WTC11 (cell line): ENCODE data around the gene FBXO33. TPM values are rescaled to one million over a fixed set of nuclear protein-coding genes. Genes with fewer than 3 reads are reported as not detected.

ENCODE experiments used
- ATAC-seq: fragments of 200-7000 bp; cut with Tn5 transposase; 2 replicates; pipeline ENCODE4 v1.10.0; 2021; ENCODE audit warnings: mild to moderate bottlenecking, moderate library complexity
- CTCF ChIA-PET: fragments of 300-600 bp; sonication (Branson Sonifier 250); formaldehyde crosslinking; loops from one replicate; lab custom pipeline; 2021; ENCODE audit warnings: antibody characterized with exemption; lab: Charles Lee
- POLR2A ChIA-PET: fragments of 350-600 bp; sonication (Branson Sonifier 250); formaldehyde crosslinking; loops from one replicate; lab custom pipeline; 2021; ENCODE audit warnings: antibody characterized with exemption; lab: Charles Lee
- DNase-seq: peaks from one replicate; pipeline ENCODE4 v3.0.0; 2021; ENCODE audit warnings: low spot score
- H3K27ac Mint-ChIP-seq: 2 replicates; pipeline ENCODE4 v1.8.0; 2021; ENCODE audit warnings: mixed read lengths
- H3K27me3 Mint-ChIP-seq: 2 replicates; pipeline ENCODE4 v1.8.0; 2021; ENCODE audit warnings: low read depth, mild to moderate bottlenecking, moderate library complexity, mixed read lengths
- H3K36me3 Mint-ChIP-seq: 2 replicates; pipeline ENCODE4 v1.8.0; 2021; ENCODE audit warnings: mixed read lengths
- H3K4me1 Mint-ChIP-seq: 2 replicates; pipeline ENCODE4 v1.8.0; 2022; ENCODE audit warnings: mixed read lengths
- H3K4me3 Mint-ChIP-seq: 2 replicates; pipeline ENCODE4 v1.8.0; 2021; ENCODE audit warnings: mild to moderate bottlenecking, moderate library complexity, mixed read lengths
- H3K9me3 Mint-ChIP-seq: 2 replicates; pipeline ENCODE4 v1.8.0; 2021; ENCODE audit warnings: mixed read lengths
- ATF6 ChIP-seq: sonication (generic); formaldehyde crosslinking; IDR thresholded peaks from 2 replicates; pipeline ENCODE4 v1.8.1; 2023; ENCODE audit warnings: mild to moderate bottlenecking, missing genetic modification reagents
- CDX4 ChIP-seq: fragments of 250-450 bp; sonication (Bioruptor Pico); IDR thresholded peaks from 2 replicates; pipeline ENCODE4 v1.9.0; 2021; ENCODE audit warnings: moderate library complexity, mild to moderate bottlenecking, inconsistent platforms, borderline replicate concordance
- E2F1 ChIP-seq: sonication (generic); formaldehyde crosslinking; IDR thresholded peaks from 2 replicates; pipeline ENCODE4 v1.8.0; 2022; ENCODE audit warnings: mild to moderate bottlenecking, missing genetic modification reagents
- E2F4 ChIP-seq: sonication (generic); formaldehyde crosslinking; IDR thresholded peaks from 2 replicates; pipeline ENCODE4 v1.8.1; 2022; ENCODE audit warnings: low read depth, mild to moderate bottlenecking, moderate library complexity, missing genetic modification reagents, borderline replicate concordance
- ELF4 ChIP-seq: sonication (generic); formaldehyde crosslinking; IDR thresholded peaks from 2 replicates; pipeline ENCODE4 v1.8.1; 2022; ENCODE audit warnings: low read depth, mild to moderate bottlenecking, moderate library complexity, missing genetic modification reagents
- ETV6 ChIP-seq: sonication (generic); formaldehyde crosslinking; IDR thresholded peaks from 2 replicates; pipeline ENCODE4 v1.8.1; 2022; ENCODE audit warnings: mild to moderate bottlenecking, missing genetic modification reagents
- GTF2I ChIP-seq: fragments of 250-450 bp; sonication (Bioruptor Pico); conservative IDR thresholded peaks from 2 replicates; pipeline ENCODE4 v1.4.0; 2021; ENCODE audit warnings: mild to moderate bottlenecking
- HMGXB4 ChIP-seq: sonication (generic); formaldehyde crosslinking; IDR thresholded peaks from 2 replicates; pipeline ENCODE4 v1.8.1; 2023; ENCODE audit warnings: mild to moderate bottlenecking, moderate library complexity, missing genetic modification reagents
- IRF1 ChIP-seq: sonication (generic); formaldehyde crosslinking; IDR thresholded peaks from 2 replicates; pipeline ENCODE4 v1.8.0; 2023; ENCODE audit warnings: missing genetic modification reagents
- KAT7 ChIP-seq: sonication (generic); formaldehyde crosslinking; IDR thresholded peaks from 2 replicates; pipeline ENCODE4 v1.8.1; 2023; ENCODE audit warnings: missing genetic modification reagents, mild to moderate bottlenecking, borderline replicate concordance
- NFYB ChIP-seq: sonication (generic); formaldehyde crosslinking; conservative IDR thresholded peaks from 2 replicates; pipeline ENCODE4 v1.8.0; 2022; ENCODE audit warnings: low read depth, missing genetic modification reagents
- OVOL2 ChIP-seq: fragments of 250-450 bp; sonication (Bioruptor Pico); IDR thresholded peaks from 2 replicates; pipeline ENCODE4 v1.9.0; 2021; ENCODE audit warnings: mild to moderate bottlenecking, borderline replicate concordance
- TEAD4 ChIP-seq: sonication (generic); formaldehyde crosslinking; IDR thresholded peaks from 2 replicates; pipeline ENCODE4 v1.8.0; 2022; ENCODE audit warnings: mild to moderate bottlenecking, missing genetic modification reagents
- ZNF232 ChIP-seq: sonication (generic); formaldehyde crosslinking; IDR thresholded peaks from 2 replicates; pipeline ENCODE4 v1.8.0; 2022; ENCODE audit warnings: mild to moderate bottlenecking, missing genetic modification reagents
- ZNF281 ChIP-seq: sonication (generic); formaldehyde crosslinking; IDR thresholded peaks from 2 replicates; pipeline ENCODE4 v1.8.0; 2023; ENCODE audit warnings: mild to moderate bottlenecking, missing genetic modification reagents
- ZNF317 ChIP-seq: sonication (generic); formaldehyde crosslinking; IDR thresholded peaks from 2 replicates; pipeline ENCODE4 v1.8.1; 2023; ENCODE audit warnings: low read depth, mild to moderate bottlenecking, moderate library complexity, missing genetic modification reagents, borderline replicate concordance
- ZNF512 ChIP-seq: sonication (generic); formaldehyde crosslinking; IDR thresholded peaks from 2 replicates; pipeline ENCODE4 v1.8.1; 2022; ENCODE audit warnings: missing genetic modification reagents, borderline replicate concordance
- ZNF532 ChIP-seq: fragments of 250-450 bp; sonication (Bioruptor Pico); IDR thresholded peaks from 2 replicates; pipeline ENCODE4 v1.9.0; 2021; ENCODE audit warnings: mild to moderate bottlenecking, borderline replicate concordance
- ZSCAN18 ChIP-seq: fragments of 250-450 bp; sonication (Bioruptor Pico); IDR thresholded peaks from 2 replicates; pipeline ENCODE4 v2.1.2; 2022; ENCODE audit warnings: mild to moderate bottlenecking, moderate library complexity
- total RNA-seq: library from RNA; stranded (reverse); gene quantifications from 3 replicates; pipeline ENCODE4 v1.2.3, GENCODE V29; 2021

The FBXO33 gene
- total RNA-seq, 1 experiment from 2014 or later: 7.8 TPM

GRCh38 chr14:39423793-39424192 lies 8.4 kb downstream of the FBXO33 start:
- DNase-seq (no peak), ATAC-seq (no peak)
- Mint-ChIP-seq H3K27ac (no peak overlapping the region), H3K4me3 (no peak overlapping the region), H3K9me3 (no peaks in the 10 kb centered on the region), H3K36me3 (no peaks in the 10 kb centered on the region), H3K27me3 (no peaks in the 10 kb centered on the region), H3K4me1 (peaks cover 8% of the 10 kb centered on the region)
- POLR2A ChIA-PET: no interaction called here
- CTCF ChIA-PET: interaction anchor here (1.4 kb wide), 1 partner anchor 44 kb away, joined by 3 read pairs; no protein-coding TSS in a partner anchor
- no peak for TF ChIP-seq E2F4
- no peak for TF ChIP-seq ETV6 (CRISPR knock-in tag)
- TF ChIP-seq ZNF232 (CRISPR knock-in tag): no peak
- no peak for TF ChIP-seq CDX4 (CRISPR knock-in tag)
- TF ChIP-seq HMGXB4 (CRISPR knock-in tag): no peak
- no peak for TF ChIP-seq E2F1
- TF ChIP-seq ELF4 (CRISPR knock-in tag): no peak
- no peak for TF ChIP-seq ZNF281 (CRISPR knock-in tag)
- no peak for TF ChIP-seq ZNF532
- TF ChIP-seq ZNF317 (CRISPR knock-in tag): no peak
- TF ChIP-seq TEAD4 (CRISPR knock-in tag): no peak
- no peak for TF ChIP-seq NFYB (CRISPR knock-in tag)
- no peak for TF ChIP-seq KAT7 (CRISPR knock-in tag)
- TF ChIP-seq ZNF512 (CRISPR knock-in tag): no peak
- no peak for TF ChIP-seq ATF6 (CRISPR knock-in tag)
- TF ChIP-seq IRF1: no peak
- no peak for TF ChIP-seq GTF2I (CRISPR knock-in tag)
- no peak for TF ChIP-seq ZSCAN18
- no peak for TF ChIP-seq OVOL2 (CRISPR knock-in tag)
